ENCODE results near the gene TMTC2.
"Not testable (repeated sequence)": the region's sequence is repeated elsewhere in the genome, so short reads cannot be mapped to it uniquely, and the experiment has no call there.

The TMTC2 gene

GRCh38 chr12:83099436-83099835 lies 412.7 kb downstream of the TMTC2 start:
- Histone ChIP-seq H3K36me3 (no peaks in the 10 kb centered on the region), H3K4me3 (ENCODE audit: low read depth, low read length) (no peak overlapping the region)
- TF ChIP-seq CTCF (IDR thresholded peaks at IDR 0.05; ENCODE audit: low read depth, low read length) = no peak

GRCh38 chr12:83102499-83102898 lies 415.8 kb downstream of the TMTC2 start:
- no peak overlapping the region for H3K4me3 ChIP-seq (ENCODE audit: low read depth, low read length)
- DNase-seq = no peak
- no peak for TF ChIP-seq CTCF (IDR thresholded peaks at IDR 0.05; ENCODE audit: low read depth, low read length)
- H3K9me3 ChIP-seq (ENCODE audit: severe bottlenecking) = no peaks in the 10 kb centered on the region
- H3K36me3 ChIP-seq = no peaks in the 10 kb centered on the region
- no peaks in the 10 kb centered on the region for H3K27me3 ChIP-seq (ENCODE audit: insufficient read depth, low read depth, severe bottlenecking)
- H3K27ac ChIP-seq = no peak overlapping the region

More at GRCh38 chr12:83099436-83099835, 412.7 kb downstream of the TMTC2 start:
- H3K9me3 ChIP-seq (ENCODE audit: severe bottlenecking) = no peaks in the 10 kb centered on the region
- no peak overlapping the region for H3K27ac ChIP-seq
- DNase-seq = no peak
- no peaks in the 10 kb centered on the region for H3K27me3 ChIP-seq (ENCODE audit: insufficient read depth, low read depth, severe bottlenecking)

- Histone ChIP-seq H3K36me3 (no peaks in the 10 kb centered on the region), H3K9me3 (ENCODE audit: severe bottlenecking) (no peaks in the 10 kb centered on the region), H3K4me3 (ENCODE audit: low read depth, low read length) (no peak overlapping the region), H3K27me3 (ENCODE audit: insufficient read depth, low read depth, severe bottlenecking) (no peaks in the 10 kb centered on the region), H3K27ac (no peak overlapping the region)
- TF ChIP-seq CTCF (IDR thresholded peaks at IDR 0.05; ENCODE audit: low read depth, low read length) = no peak
- DNase-seq = no peak
These were observed 420.2 kb downstream of the TMTC2 start for GRCh38 chr12:83106873-83107272.

- Histone ChIP-seq H3K4me3 (ENCODE audit: low read depth, low read length) (no peak overlapping the region), H3K36me3 (no peaks in the 10 kb centered on the region), H3K9me3 (ENCODE audit: severe bottlenecking) (no peaks in the 10 kb centered on the region), H3K27me3 (ENCODE audit: insufficient read depth, low read depth, severe bottlenecking) (no peaks in the 10 kb centered on the region), H3K27ac (no peak overlapping the region)
- no peak for DNase-seq
- no peak for TF ChIP-seq CTCF (IDR thresholded peaks at IDR 0.05; ENCODE audit: low read depth, low read length)
These were observed 423.7 kb downstream of the TMTC2 start for GRCh38 chr12:83110424-83110823.

- no peak for TF ChIP-seq CTCF (IDR thresholded peaks at IDR 0.05; ENCODE audit: low read depth, low read length)
- Histone ChIP-seq H3K27me3 (ENCODE audit: insufficient read depth, low read depth, severe bottlenecking) (no peaks in the 10 kb centered on the region), H3K27ac (no peak overlapping the region), H3K36me3 (no peaks in the 10 kb centered on the region), H3K9me3 (ENCODE audit: severe bottlenecking) (no peaks in the 10 kb centered on the region), H3K4me3 (ENCODE audit: low read depth, low read length) (no peak overlapping the region)
- no peak for DNase-seq
These were observed 427.2 kb downstream of the TMTC2 start for GRCh38 chr12:83113945-83114344.

- Histone ChIP-seq H3K27me3 (ENCODE audit: insufficient read depth, low read depth, severe bottlenecking) (no peaks in the 10 kb centered on the region), H3K36me3 (no peaks in the 10 kb centered on the region), H3K27ac (no peak overlapping the region), H3K4me3 (ENCODE audit: low read depth, low read length) (no peak overlapping the region), H3K9me3 (ENCODE audit: severe bottlenecking) (no peaks in the 10 kb centered on the region)
- no peak for TF ChIP-seq CTCF (IDR thresholded peaks at IDR 0.05; ENCODE audit: low read depth, low read length)
- DNase-seq = no peak
These were observed 428.3 kb downstream of the TMTC2 start for GRCh38 chr12:83114966-83115365.

GRCh38 chr12:83117926-83118325 lies 431.2 kb downstream of the TMTC2 start:
- not testable (repeated sequence) for H3K27ac ChIP-seq; H3K4me3 ChIP-seq (ENCODE audit: low read depth, low read length); H3K27me3 ChIP-seq (ENCODE audit: insufficient read depth, low read depth, severe bottlenecking); DNase-seq; H3K9me3 ChIP-seq (ENCODE audit: severe bottlenecking); H3K36me3 ChIP-seq

Data from WERI-Rb-1 (cell line).